HepG2 (cell line): ENCODE results near the gene AQP12A. TPM values are rescaled to one million over a fixed set of nuclear protein-coding genes. Genes with fewer than 3 reads are reported as not detected.

Experiments
- ATAC-seq: fragments of 200-7000 bp; cut with Tn5 transposase; 3 replicates; pipeline ENCODE4 v1.9.1; 2020; ENCODE audit warnings: mild to moderate bottlenecking, moderate library complexity
- BruUV-seq: library from RNA; stranded (reverse); fragments of 400-500 nt; replicated peaks from 2 replicates; lab custom pipeline; 2021; lab: Mats Ljungman, UMichigan
- CTCF ChIA-PET: fragments of 300-600 bp; formaldehyde crosslinking; extraction: SDS; loops from one replicate; lab custom pipeline; 2021; ENCODE audit warnings: low total read pairs, inconsistent platforms, low intra/inter-chr PET ratio; lab: Yijun Ruan, JAX
- POLR2A ChIA-PET: fragments of 350-600 bp; sonication (Branson Sonifier 250); formaldehyde crosslinking; loops from one replicate; lab custom pipeline; 2020; ENCODE audit warnings: antibody characterized with exemption, inconsistent platforms; lab: Yijun Ruan, JAX
- DNase-seq: peaks from one replicate; pipeline ENCODE4 v3.0.0-alpha.2; 2015; ENCODE audit warnings: low spot score
- FAIRE-seq: peaks from 3 replicates; lab custom pipeline; 2011; peaks lifted over from hg19 to GRCh38; lab: Jason Lieb, UNC
- H2AFZ ChIP-seq: one replicate; pipeline ENCODE4 v1.6.1; 2011; ENCODE audit warnings: low read length, inconsistent platforms
- H3K27ac ChIP-seq: fragments of 300-600 bp; 3 replicates; pipeline ENCODE4 v1.8.0; 2011; ENCODE audit warnings: mixed run types, mild to moderate bottlenecking, mixed read lengths, low read length, inconsistent platforms; ENCODE audit not compliant: insufficient read depth; ENCODE audit errors: extremely low read length
- H3K27me3 ChIP-seq, 2 experiments: fragments of 200-600 bp in 1 of 2; 2 replicates in 1 of 2; 3 replicates in 1 of 2; pipeline versions ENCODE4 v1.6.0 to v1.8.0; 2011; ENCODE audit warnings: low read length in 2 of 2, mild to moderate bottlenecking in 2 of 2, moderate library complexity in 2 of 2, inconsistent platforms in 1 of 2; ENCODE audit not compliant: insufficient read depth in 2 of 2, control insufficient read depth in 1 of 2
- H3K36me3 ChIP-seq, 2 experiments: fragments of 200-600 bp in 1 of 2; replicated peaks in 1 of 2; 2 replicates in 1 of 2; 3 replicates in 1 of 2; pipeline versions ENCODE4 v1.5.1 to v1.8.0; 2011; ENCODE audit warnings: low read length in 2 of 2, inconsistent platforms in 1 of 2; ENCODE audit not compliant: insufficient read depth in 2 of 2, control insufficient read depth in 1 of 2
- H3K4me1 ChIP-seq: 2 replicates; pipeline ENCODE4 v1.5.1; 2012; ENCODE audit warnings: low read length, inconsistent platforms; ENCODE audit not compliant: insufficient read depth
- H3K4me2 ChIP-seq: 2 replicates; pipeline ENCODE4 v1.6.0; 2011; ENCODE audit warnings: low read depth, low read length, inconsistent platforms
- H3K4me3 ChIP-seq, 3 experiments: fragments of 200-600 bp in 1 of 3; sonication (generic), shearing (Covaris generic) in 1 of 3; replicated peaks in 1 of 3; 2 replicates each; pipeline ENCODE4 v1.5.1; 2011 to 2016; ENCODE audit warnings: low read length in 3 of 3, inconsistent platforms in 2 of 3, low read depth in 2 of 3, mild to moderate bottlenecking in 2 of 3, control low read depth in 1 of 3, mixed read lengths in 1 of 3; ENCODE audit not compliant: insufficient read depth in 1 of 3
- H3K79me2 ChIP-seq: one replicate; pipeline ENCODE4 v1.6.1; 2011; ENCODE audit warnings: low read length, inconsistent platforms; ENCODE audit not compliant: insufficient read depth
- H3K9ac ChIP-seq: 2 replicates; pipeline ENCODE4 v1.6.0; 2011; ENCODE audit warnings: mild to moderate bottlenecking, low read depth, low read length, inconsistent platforms; ENCODE audit not compliant: insufficient read depth
- H3K9me3 ChIP-seq: 2 replicates; pipeline ENCODE4 v1.5.1; 2012; ENCODE audit warnings: mild to moderate bottlenecking, low read length
- H4K20me1 ChIP-seq: 2 replicates; pipeline ENCODE4 v1.6.0; 2011; ENCODE audit warnings: inconsistent platforms, mild to moderate bottlenecking, low read length, moderate library complexity; ENCODE audit not compliant: insufficient read depth
- ARNTL ChIP-seq: sonication (generic); formaldehyde crosslinking; IDR thresholded peaks from 2 replicates; pipeline ENCODE4 v1.4.0; 2020; ENCODE audit warnings: mild to moderate bottlenecking, missing genetic modification reagents
- HMGA1 ChIP-seq: sonication (generic); formaldehyde crosslinking; conservative IDR thresholded peaks from 2 replicates; pipeline ENCODE4 v1.4.0; 2020; ENCODE audit warnings: missing genetic modification reagents
- HNF1A ChIP-seq, 2 experiments: sonication (generic) in 1 of 2; formaldehyde crosslinking in 1 of 2; IDR thresholded peaks; 2 replicates each; pipeline versions ENCODE4 v1.4.0 to v1.6.1; 2016 to 2020; ENCODE audit warnings: borderline replicate concordance in 1 of 2, low read depth in 1 of 2, mild to moderate bottlenecking in 1 of 2, missing genetic modification reagents in 1 of 2
- SNAPC5 ChIP-seq: sonication (generic); formaldehyde crosslinking; IDR thresholded peaks from 2 replicates; pipeline ENCODE4 v1.8.1; 2023; ENCODE audit warnings: mild to moderate bottlenecking, missing genetic modification reagents, borderline replicate concordance
- SRSF4 ChIP-seq: fragments of 200-400 bp; formaldehyde crosslinking; IDR thresholded peaks from one replicate; pipeline ENCODE4 v1.6.1; 2018; ENCODE audit warnings: mild to moderate bottlenecking, low read depth, low read length, moderate library complexity; ENCODE audit not compliant: poor library complexity, severe bottlenecking
- STAT6 ChIP-seq: sonication (generic); formaldehyde crosslinking; IDR thresholded peaks from 2 replicates; pipeline ENCODE4 v1.4.0; 2020; ENCODE audit warnings: missing genetic modification reagents, mild to moderate bottlenecking, borderline replicate concordance
- THRA ChIP-seq: sonication (generic); formaldehyde crosslinking; IDR thresholded peaks from 2 replicates; pipeline ENCODE4 v1.4.0; 2020; ENCODE audit warnings: missing genetic modification reagents, borderline replicate concordance
- ZBTB7A ChIP-seq: sonication (generic); formaldehyde crosslinking; IDR thresholded peaks from 2 replicates; pipeline ENCODE4 v1.8.0; 2022; ENCODE audit warnings: mild to moderate bottlenecking, missing genetic modification reagents
- ZNF614 ChIP-seq: IDR thresholded peaks from 2 replicates; pipeline ENCODE4 v1.6.1; 2018; ENCODE audit warnings: missing biosample characterization, missing genetic modification reagents, inconsistent platforms, borderline replicate concordance
- ZNF709 ChIP-seq: sonication (generic); formaldehyde crosslinking; IDR thresholded peaks from 2 replicates; pipeline ENCODE4 v1.5.0; 2020; ENCODE audit warnings: mild to moderate bottlenecking, missing genetic modification reagents
- WGBS: methylation state at CpG from one replicate; pipeline ENCODE4 v1.1.6; 2017; ENCODE audit warnings: low lambda C conversion rate; 5-methylcytosine and 5-hydroxymethylcytosine counted together
- in situ Hi-C: cut with HindIII; loops from 2 replicates; pipeline ENCODE4 v1.10.0; 2017; ENCODE audit warnings: low pct_unique_long_range_greater_than_20kb; ENCODE audit not compliant: extremely low pct_ligation_motif_present
- intact Hi-C: fragments of 100-400 bp; cut with micrococcal nuclease; formaldehyde crosslinking; loops from one replicate; pipeline ENCODE4 v1.10.0; 2022; ENCODE audit not compliant: unreplicated experiment
- polyA plus RNA-seq, 8 experiments: library from polyadenylated mRNA; depleted of rRNA in 3 of 8; stranded (reverse) in 7 of 8; unstranded in 1 of 8; fragments of >200 nt; fragmentation: Illumina TruSeq in 4 of 8; extraction: Trizol in 4 of 8; gene quantifications; 2 replicates each; pipeline versions ENCODE4 v1.2.1 to v1.2.3, GENCODE V29; 2011 to 2016; ENCODE audit warnings: low read depth in 4 of 8, missing spikeins in 1 of 8, mixed read lengths in 1 of 8; ENCODE audit not compliant: insufficient read depth in 1 of 8
- total RNA-seq, 5 experiments: library from RNA; depleted of rRNA; stranded (reverse); fragments of >200 nt; fragmentation: Illumina TruSeq; extraction: Trizol; gene quantifications; 2 replicates each; pipeline ENCODE4 v1.2.3, GENCODE V29; 2016; ENCODE audit warnings: low read depth in 1 of 5

AQP12A gene
- total and polyA plus RNA-seq, 2 of the 13 experiments (the other 11 are each of a cell fraction or from before 2014, with no cell fraction given): not detected

- in situ Hi-C loops: no loop called here
- H3K4me2 ChIP-seq: no peak overlapping the region
- H3K4me3 ChIP-seq: no peak overlapping the region
- H3K27ac ChIP-seq: no peak overlapping the region
- no peaks in the 10 kb centered on the region for H3K9me3 ChIP-seq
- ATAC-seq: no peak
- H3K9ac ChIP-seq: no peak overlapping the region
- no peak overlapping the region for H2AFZ ChIP-seq
- no peaks in the 10 kb centered on the region for H3K36me3 ChIP-seq
- BruUV-seq: no TSS peak
- TF ChIP-seq SNAPC5 (CRISPR knock-in tag) (no peak), STAT6 (CRISPR knock-in tag) (no peak), HMGA1 (CRISPR knock-in tag) (no peak), SRSF4 (no peak), HNF1A (IDR thresholded peaks at IDR 0.05; ENCODE audit: low read depth) (no peak), HNF1A (CRISPR knock-in tag; IDR thresholded peaks at IDR 0.05; ENCODE audit: borderline replicate concordance) (no peak), ZNF614 (CRISPR knock-in tag) (no peak), ZNF709 (CRISPR knock-in tag) (no peak), ZBTB7A (CRISPR knock-in tag) (no peak), ARNTL (CRISPR knock-in tag) (no peak), THRA (no peak)
- TF ChIP-seq, all 625 proteins: peak for 0
- Histone ChIP-seq H3K79me2 (no peaks in the 10 kb centered on the region), H3K27me3 (peaks cover 60 to 99% of the 10 kb centered on the region in 2 experiments), H4K20me1 (no peaks in the 10 kb centered on the region), H3K4me1 (no peaks in the 10 kb centered on the region)
- intact Hi-C loops: no loop called here
- FAIRE-seq (no peak), DNase-seq (no peak)
- WGBS: 20% methylated on average over 1 of the region's 15 CpGs
- ChIA-PET CTCF (no interaction called here), POLR2A (no interaction called here)
Measured at GRCh38 chr2:240745962-240746361, 54.3 kb downstream of the AQP12A start.
